ENCODE measurements around the gene GALNT14.

Gene GALNT14

GRCh38 chr2:31023541-31023940, 114.7 kb downstream of the GALNT14 start:
- FAIRE-seq (no peak), DNase-seq (ENCODE audit: extremely low spot score, insufficient read length, low read depth) (no peak)

GRCh38 chr2:31020713-31021112, 117.5 kb downstream of the GALNT14 start:
- FAIRE-seq (no peak), DNase-seq (ENCODE audit: extremely low spot score, insufficient read length, low read depth) (no peak)

DNA sequence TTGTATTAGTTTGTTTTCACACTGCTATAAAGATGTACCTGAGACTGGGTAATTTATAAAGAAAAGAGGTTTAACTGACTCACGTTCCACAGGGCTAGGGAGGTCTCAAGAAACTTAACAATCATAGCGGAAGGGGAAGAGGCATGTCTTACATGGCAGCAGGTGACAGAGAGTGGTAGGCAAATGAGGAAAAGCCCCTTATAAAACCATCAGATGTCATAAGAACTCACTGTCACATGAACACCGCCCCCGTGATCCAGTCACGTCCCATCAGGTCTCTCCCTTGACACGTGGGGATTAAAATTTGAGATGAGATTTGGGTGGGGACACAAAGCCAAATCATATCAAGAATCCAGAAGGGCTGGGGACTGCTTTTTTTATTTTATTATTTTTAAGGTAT, 120.0 kb downstream of the GALNT14 start:
- DNase-seq (ENCODE audit: extremely low spot score, insufficient read length, low read depth) (no peak), FAIRE-seq (no peak)

- DNase-seq (ENCODE audit: extremely low spot score, insufficient read length, low read depth) (no peak), FAIRE-seq (no peak)
Measured at GRCh38 chr2:31016648-31017047, 121.6 kb downstream of the GALNT14 start.

- FAIRE-seq: no peak
- DNase-seq (ENCODE audit: extremely low spot score, insufficient read length, low read depth): no peak
Measured at GRCh38 chr2:31014516-31014915, 123.7 kb downstream of the GALNT14 start.

GRCh38 chr2:31013301-31013700, 124.9 kb downstream of the GALNT14 start:
- FAIRE-seq (no peak), DNase-seq (ENCODE audit: extremely low spot score, insufficient read length, low read depth) (no peak)

GRCh38 chr2:31012406-31012805, 125.8 kb downstream of the GALNT14 start:
- no peak for FAIRE-seq

GRCh38 chr2:31011587-31011986, 126.7 kb downstream of the GALNT14 start:
- DNase-seq (ENCODE audit: extremely low spot score, insufficient read length, low read depth) (no peak), FAIRE-seq (no peak)

More at GRCh38 chr2:31012406-31012805, 125.8 kb downstream of the GALNT14 start:
- no peak for DNase-seq (ENCODE audit: extremely low spot score, insufficient read length, low read depth)

DNA sequence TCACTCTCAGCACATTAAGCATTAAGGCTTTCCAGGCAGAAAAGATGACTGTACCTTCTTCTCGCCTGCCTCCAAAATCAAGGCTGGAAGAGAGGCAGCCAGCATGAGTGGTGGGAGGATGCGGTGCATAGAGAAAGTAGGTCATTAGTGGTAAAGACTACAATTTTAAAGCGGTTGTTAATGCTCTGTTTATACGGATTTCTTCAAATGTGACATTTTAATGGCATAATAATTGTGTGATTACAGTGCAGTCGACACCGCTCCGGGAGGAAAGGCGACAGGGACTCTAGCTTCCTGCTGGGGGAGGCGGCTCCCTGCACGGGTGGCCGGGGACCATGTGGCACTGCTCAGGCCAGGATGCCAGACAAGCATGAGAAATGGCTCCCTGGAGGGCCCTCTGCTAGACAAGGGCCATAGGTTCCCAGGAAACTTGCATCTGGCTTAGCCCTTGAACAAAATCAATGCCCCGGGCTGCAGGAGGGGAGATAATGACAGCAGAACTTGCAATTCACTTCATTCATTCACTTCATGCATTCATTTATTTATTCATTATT, 129.6 kb downstream of the GALNT14 start:
- FAIRE-seq: no peak
- DNase-seq (ENCODE audit: extremely low spot score, insufficient read length, low read depth): no peak

GRCh38 chr2:31004257-31004656, 134.0 kb downstream of the GALNT14 start:
- FAIRE-seq: no peak

GRCh38 chr2:31003749-31004148, 134.5 kb downstream of the GALNT14 start:
- DNase-seq (ENCODE audit: extremely low spot score, insufficient read length, low read depth): no peak
- no peak for FAIRE-seq

More at GRCh38 chr2:31004257-31004656, 134.0 kb downstream of the GALNT14 start:
- DNase-seq (ENCODE audit: extremely low spot score, insufficient read length, low read depth): no peak

- DNase-seq (ENCODE audit: extremely low spot score, insufficient read length, low read depth): no peak
- no peak for FAIRE-seq
Measured at GRCh38 chr2:31002537-31003150, 135.6 kb downstream of the GALNT14 start.

DNA sequence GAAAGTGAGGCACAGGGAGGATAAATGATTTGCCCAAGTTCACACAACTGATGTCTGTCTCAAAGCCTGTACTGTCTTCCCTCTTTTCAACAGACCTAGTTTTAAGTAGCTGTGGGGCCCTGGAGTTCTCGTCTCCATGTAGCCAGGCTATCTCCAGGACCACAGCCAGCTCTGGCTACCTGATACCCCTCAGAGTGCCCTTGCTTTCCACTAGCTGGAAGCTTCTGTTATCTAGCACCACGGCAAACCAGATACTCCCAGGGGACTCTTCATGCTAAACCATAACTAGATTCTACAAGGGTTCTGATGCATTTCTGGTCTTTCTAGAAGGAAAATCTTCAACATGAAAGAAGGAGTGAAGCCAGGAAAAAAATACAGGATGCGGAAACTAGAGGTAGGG, 137.3 kb downstream of the GALNT14 start:
- no peak for DNase-seq (ENCODE audit: extremely low spot score, insufficient read length, low read depth)
- FAIRE-seq: no peak

DNA sequence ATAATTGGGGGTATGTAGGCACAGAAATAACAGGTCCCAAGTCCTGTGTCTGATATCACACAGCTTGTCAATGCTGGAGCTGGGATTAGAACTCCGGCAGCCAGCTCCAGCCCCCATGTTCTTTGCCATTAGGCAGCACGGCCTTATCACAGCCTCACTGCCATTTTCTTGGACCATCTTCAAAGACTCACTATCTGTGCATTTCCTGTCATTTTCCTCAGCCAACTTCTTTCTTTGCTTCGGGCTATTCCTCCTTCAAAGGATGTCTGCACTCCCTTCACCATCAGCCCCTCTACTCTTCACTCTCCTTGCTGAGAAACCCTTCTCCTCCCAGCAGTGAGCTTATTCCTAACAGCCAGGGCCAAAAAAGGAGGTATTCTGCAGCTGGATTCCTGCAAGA, 139.6 kb downstream of the GALNT14 start:
- FAIRE-seq (no peak), DNase-seq (ENCODE audit: extremely low spot score, insufficient read length, low read depth) (no peak)

GRCh38 chr2:30997979-30998378, 140.3 kb downstream of the GALNT14 start:
- FAIRE-seq (no peak), DNase-seq (ENCODE audit: extremely low spot score, insufficient read length, low read depth) (no peak)

DNA sequence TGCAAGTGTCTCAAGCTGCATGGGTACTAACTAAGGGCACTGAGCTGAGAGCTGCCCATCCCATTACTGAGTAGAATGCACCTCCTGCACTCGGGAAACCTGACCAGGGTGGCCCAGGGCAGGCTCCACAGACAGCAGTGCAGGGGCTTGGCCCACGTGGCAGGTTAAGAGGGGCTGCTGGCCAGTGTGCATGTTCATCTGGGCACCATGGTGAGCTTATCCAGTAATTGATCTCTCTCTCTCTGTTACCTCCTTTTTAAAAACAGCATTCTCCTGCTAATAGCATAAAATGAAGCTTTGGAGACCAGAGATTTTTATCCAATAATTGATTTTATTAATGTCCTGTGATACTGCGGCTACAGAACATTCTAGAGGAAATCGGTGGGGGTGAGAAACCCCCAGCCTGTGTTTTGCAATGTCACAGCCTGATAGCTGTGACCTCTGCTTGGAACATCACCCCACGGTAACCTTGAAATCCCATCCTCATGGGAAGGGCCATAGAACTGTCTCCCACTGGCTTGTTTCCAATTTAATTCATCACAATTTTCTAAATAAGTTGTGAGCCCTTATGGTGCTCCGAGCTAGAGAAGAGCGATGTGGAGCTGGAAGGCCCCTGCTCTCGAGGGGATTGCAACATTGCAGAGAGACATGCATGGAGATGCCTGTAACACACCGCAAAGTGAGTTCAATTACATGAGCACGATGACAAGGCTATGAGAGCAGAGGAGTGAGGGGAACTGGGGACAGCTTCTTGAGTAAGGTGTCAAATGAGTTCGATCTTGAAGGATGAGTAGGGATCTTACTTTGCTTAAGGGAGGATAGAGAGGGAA, 143.8 kb downstream of the GALNT14 start:
- DNase-seq (ENCODE audit: extremely low spot score, insufficient read length, low read depth) (no peak), FAIRE-seq (no peak)

DNA sequence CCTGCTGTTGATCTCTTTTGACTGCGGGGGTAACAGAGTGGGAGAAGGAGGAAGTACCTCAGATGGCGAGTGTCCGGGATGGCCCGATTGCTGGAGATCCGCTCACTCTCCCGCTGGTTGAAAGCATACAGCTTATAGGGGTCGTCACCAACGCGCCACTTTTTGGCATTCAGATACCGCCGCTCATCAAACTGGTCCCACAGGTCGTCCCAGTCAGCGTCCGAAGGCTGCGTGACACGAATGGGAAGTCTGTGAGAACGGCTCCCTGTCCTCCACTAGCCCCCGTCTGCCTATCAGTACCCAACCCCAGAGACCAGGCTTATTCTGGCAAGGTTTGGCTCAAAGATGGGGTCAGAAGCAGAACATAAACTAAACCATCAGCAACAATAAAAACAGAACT, 145.5 kb downstream of the GALNT14 start:
- FAIRE-seq: no peak
- DNase-seq (ENCODE audit: extremely low spot score, insufficient read length, low read depth): no peak

GRCh38 chr2:30990671-30991070, 147.6 kb downstream of the GALNT14 start:
- DNase-seq (ENCODE audit: extremely low spot score, insufficient read length, low read depth) (no peak), FAIRE-seq (no peak)

GRCh38 chr2:30990176-30990575, 148.1 kb downstream of the GALNT14 start:
- DNase-seq (ENCODE audit: extremely low spot score, insufficient read length, low read depth) (no peak), FAIRE-seq (no peak)

GRCh38 chr2:30989746-30990145, 148.5 kb downstream of the GALNT14 start:
- FAIRE-seq (no peak), DNase-seq (ENCODE audit: extremely low spot score, insufficient read length, low read depth) (no peak)

- no peak for DNase-seq (ENCODE audit: extremely low spot score, insufficient read length, low read depth)
- FAIRE-seq: no peak
Measured at GRCh38 chr2:30987566-30987965, 150.7 kb downstream of the GALNT14 start.
